Activated CD8-positive, alpha-beta memory T cell treated with anti-CD3 and anti-CD28 coated beads, Interleukin-2, amount 50 U/mL, for 1 hour (primary cell): Measurements from ENCODE around the gene ACOT13.
"Not testable (repeated sequence)": the region's sequence is repeated elsewhere in the genome, so short reads cannot be mapped to it uniquely, and the experiment has no call there.

Source experiments
- DNase-seq: peaks from one replicate; pipeline ENCODE4 v3.0.0-alpha.2; 2020; ENCODE audit errors: extremely low read depth

The ACOT13 gene

DNA sequence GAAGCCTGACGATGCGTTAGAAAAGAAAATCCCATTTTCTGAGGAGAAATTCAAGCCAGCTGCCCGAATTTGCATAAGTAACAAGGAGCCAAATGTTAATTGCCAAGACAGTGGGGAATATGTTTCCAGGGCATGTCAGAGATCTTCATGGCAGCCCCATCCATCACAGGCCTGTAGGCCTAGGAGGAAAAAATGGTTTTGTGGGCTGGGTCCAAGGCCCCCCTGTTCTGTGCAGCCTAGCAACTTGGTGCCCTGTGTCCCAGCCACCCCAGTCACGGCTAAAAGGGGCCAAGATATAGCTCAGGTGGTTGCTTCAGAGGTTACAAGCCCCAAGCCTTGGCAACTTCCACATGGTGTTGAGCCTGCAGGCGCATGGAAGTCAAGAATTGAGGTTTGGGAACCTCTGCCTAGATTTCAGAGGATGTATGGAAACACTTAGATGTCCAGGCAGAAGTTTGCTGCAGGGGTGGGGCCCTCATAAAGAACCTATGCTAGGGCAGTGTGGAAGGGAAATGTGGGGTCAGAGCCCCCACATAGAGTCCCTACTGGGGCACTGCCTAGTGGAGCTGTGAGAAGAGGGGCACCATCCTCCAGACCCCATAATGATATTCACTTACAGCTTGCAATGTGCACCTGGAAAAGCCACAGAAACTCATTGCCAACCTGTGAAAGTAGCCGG, 64.7 kb downstream of the ACOT13 start:
- not testable (repeated sequence) for DNase-seq

DNA sequence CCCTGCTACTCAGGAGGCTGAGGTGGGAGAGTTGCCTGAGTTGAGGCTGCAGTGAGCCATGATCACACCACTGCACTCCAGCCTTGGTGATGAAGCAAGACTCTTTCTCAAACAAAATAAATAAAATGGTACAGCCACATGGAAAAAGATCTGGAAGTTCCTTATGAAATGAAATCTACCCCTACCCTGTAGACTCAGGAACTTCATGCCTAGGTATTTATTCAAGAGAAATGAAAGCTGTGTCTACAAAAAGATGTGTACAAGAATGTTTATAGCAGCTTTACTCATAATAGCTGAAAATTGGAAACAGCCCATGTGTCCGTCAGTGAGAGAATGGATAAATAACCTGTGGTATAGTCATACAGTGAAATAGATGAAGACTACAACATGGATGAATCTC, 67.3 kb downstream of the ACOT13 start:
- no peak for DNase-seq

DNA sequence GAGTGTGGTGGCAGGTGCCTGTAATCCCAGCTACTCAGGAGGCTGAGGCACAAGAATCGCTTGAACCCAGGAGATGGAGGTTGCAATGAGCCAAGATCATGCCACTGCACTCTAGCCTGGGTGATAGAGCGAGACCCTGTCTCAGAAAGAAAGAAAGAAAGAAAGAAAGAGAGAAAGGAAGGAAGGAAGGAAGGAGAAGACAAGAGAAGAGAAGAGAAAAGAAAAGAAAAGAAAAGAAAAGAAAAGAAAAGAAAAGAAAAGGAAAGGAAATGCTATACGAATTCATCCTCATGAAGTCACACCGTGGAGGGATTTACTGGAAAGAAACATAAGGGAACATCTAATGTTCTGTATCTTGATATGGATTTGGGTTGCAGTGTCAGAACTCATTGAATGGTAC, 67.8 kb downstream of the ACOT13 start:
- not testable (repeated sequence) for DNase-seq

DNA sequence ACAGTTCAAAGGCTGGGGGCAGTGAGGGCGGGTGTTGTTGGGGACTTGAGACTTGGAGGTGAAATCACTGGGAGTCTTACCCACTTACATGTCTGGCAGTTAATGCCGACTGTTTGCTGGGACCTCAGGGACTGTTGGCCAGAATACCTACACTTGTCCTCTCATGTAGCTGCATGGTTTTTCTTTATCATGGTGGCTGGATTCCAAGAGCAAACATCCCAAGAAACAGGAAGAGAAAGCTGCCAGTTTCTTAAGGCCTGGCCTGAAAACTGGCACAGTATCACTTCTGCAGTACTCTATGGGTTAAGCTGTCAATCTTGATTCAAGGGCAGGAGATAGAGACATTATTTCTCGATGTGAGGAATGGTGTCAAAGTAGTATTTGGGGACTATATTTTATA, 71.9 kb downstream of the ACOT13 start:
- no peak for DNase-seq

DNA sequence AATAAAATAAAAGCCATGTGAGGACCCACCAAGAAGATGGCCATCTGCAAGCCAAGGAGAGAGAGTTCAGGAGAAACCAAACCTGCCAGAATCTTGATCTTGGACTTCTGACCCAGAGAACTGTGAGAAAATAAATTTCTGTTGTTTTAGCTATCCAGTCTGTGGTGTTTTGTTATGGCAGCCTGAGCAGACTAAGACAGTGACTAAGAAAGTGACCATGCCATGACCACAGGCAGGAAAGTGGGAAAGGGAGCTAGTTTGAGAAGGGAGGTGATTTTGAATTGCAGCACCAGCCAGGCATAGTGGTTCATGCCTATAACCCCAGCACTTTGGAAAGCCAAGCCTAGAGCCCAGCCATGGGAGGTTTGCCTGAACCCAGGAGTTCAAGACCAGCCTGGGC, 74.0 kb downstream of the ACOT13 start:
- DNase-seq: no peak

DNA sequence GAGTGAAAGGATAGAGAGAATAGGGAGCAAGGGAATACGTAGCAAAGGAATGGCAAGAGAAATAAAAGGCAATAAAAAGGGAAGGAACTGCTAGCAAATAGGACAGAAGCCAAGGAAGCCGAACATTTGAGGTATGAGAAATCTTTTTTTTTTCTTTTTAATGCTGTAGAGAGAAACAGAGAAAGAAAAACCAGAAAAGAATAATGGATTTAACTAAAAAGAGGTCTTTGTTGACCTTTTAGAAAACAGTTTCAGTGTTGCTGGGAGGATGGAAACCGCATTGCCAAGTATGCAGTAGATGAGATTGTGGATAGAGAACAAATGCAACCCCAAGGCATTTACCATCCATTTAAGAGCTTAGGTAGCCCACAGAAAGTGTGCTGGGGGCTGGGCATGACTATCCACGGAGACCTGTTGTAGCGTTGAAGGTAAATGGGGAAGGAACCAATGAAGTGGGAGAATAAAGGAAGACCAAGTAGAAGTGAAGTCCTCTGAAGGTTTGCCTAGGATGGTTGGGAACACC, 75.4 kb downstream of the ACOT13 start:
- DNase-seq: no peak

DNA sequence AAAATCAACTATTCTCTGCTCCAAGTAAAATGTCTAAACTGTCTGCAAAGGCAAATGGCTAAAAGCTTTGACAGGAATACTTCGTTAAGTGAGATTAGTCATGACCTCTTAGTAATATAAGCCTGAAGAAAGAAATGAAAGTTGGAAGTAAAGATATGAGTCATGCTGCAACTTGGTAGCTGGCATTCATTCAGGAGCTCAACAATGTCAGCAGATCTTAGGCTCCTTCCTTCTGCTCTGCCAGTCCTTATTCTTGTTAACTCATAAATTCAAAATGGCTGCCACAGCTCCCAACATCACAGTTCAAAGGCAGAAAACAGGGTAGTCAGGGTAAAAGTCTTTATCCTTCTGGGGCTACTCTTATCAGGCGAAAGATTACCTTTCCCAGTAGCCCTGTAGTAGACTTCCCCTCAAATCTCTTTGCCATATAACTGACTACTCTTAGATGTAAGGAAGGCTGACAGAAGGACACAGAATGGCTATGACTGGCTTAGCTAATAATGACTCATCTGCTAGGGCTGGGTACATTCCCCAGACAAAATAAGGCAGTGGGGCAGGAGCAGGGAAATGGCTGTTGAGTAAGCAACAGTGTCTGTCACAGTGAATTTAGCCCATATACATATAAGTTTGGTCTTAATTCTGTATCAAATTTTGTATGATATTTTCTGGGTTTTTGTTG, 76.5 kb downstream of the ACOT13 start:
- DNase-seq: no peak

DNA sequence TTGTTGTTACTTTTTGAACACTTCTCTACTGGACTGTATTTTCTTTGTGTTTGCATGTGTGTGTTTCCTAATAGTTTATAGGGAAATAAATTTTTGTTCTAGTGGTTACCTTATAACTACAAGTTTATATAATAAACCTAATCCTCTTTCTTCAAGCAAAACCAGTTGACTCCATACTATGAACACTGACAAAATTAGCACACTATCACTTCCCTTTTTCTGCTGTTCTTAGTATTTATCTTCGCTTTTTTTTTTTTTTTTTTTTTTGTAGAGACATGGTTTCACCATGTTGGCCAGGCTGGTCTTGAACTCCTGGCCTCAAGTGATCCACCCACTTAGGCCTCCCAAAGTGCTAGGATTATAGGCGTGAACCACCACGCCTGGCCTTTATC, 77.1 kb downstream of the ACOT13 start:
- DNase-seq: no peak

DNA sequence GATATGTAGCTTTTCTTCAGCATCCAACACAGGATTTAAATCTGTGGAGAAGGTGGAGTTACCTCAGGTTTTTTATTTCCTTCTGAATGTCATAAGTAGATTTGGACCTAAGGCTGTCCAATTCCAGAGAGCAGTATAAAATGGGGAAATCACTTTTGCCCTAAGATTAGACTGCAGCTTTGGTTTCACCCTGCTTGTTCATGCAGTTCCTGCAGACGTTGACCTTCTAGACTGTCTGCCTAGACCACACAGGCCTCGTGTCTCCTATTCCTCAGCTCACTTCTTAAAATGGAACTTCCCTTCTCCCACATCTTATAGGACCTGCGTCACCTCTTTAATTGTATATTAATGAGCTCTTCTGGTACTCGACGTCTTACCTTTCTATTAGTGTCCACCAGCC, 78.0 kb downstream of the ACOT13 start:
- no peak for DNase-seq

DNA sequence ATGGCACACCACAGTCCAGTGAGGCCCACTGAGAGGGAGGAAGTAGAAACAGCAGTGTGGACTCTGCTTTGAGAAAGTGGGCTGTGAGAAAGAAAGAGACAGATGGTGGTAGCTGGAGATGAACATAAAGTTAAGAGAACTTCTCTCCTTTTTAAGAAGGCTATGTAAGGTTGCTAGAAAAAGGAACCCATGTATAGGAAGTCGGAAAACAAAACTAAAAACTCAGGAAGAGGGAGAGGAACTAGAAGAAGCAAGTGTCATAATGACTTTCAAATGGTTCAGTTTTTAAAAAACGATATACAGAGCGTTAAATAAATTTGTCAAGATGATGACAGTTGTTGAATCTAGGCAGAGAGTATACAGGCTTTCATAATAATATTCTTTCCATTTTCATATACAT, 82.4 kb downstream of the ACOT13 start:
- no peak for DNase-seq

DNA sequence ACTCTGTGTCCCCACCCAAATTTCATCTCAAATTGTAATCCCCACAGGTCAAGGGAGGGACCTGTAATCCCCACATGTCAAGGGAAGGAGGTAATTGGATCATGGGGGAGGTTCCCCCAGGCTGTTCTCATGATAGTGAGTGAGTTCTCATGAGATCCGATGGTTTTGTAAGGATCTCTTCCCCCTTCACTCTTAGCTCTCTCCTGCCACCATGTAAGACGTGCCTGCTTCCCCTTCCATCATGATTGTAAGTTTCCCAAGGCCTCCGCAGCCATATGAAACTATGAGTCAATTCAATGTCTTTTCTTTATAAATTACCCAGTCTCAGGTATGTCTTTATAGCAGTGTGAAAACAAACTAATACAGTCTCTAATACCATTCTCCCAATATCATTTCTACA, 84.0 kb downstream of the ACOT13 start:
- not testable (repeated sequence) for DNase-seq

DNA sequence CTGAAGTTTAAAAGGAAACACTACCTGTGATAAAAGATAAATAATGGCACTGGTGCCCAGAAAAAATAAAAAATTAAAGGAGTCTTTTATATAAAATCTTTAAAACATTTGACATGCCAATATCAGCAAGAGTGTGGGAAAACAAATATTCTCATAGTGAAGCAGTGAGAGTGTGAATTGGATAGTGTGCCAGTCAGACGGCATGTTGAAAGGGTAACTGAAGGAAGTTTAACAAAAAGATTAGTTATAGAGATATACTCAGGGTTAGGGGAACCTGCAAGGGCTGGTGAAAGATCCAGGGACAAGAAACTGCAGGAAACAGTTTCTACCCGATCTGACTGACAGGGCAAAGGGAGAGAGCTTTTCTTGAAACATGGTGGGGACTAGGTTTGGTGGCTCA, 85.6 kb downstream of the ACOT13 start:
- DNase-seq: no peak

DNA sequence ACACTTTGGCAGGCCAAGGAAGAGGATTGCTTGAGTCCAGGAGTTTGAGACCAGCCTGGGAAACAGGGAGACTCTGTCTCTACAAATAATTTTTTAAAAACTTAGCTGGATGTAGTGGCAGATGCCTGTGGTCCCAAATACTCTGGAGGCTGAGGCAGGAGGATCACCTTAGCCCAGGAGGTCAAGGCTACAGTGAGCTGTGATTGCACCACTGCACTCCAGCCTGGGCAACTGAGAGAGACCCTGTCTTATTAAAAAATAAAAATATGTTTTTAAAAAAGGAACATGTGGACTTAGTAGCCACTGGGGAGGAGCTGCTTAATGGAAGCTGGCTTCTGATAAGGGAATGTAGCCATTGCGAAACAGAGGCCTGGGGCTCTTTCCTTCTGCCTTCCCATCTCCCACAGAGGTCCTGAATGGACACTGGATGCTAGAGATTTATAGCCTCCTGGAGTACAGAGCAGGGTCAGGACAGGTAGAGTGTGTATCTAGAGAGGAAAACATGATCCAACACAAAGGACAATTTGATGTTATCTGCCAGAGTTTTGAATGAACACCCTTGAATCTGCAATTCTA, 86.1 kb downstream of the ACOT13 start:
- no peak for DNase-seq

DNA sequence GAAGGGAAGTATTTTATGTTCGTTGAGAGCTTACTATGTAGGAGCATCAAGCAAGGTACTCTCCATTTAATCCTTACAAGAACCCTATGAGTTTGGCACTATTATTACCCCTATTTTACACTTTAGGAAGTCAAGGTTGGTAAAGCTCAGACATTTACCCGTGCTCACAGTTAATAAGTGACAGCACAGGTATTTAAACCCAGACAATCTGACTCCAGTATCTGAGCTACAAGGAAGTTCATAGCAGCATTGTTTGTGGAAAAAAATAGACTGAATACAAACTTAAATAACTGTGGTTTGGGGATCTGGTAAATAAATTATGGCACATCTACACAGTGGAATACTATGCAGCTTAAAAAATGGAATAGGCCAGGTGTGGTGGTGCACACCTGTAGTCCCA, 86.7 kb downstream of the ACOT13 start:
- no peak for DNase-seq

DNA sequence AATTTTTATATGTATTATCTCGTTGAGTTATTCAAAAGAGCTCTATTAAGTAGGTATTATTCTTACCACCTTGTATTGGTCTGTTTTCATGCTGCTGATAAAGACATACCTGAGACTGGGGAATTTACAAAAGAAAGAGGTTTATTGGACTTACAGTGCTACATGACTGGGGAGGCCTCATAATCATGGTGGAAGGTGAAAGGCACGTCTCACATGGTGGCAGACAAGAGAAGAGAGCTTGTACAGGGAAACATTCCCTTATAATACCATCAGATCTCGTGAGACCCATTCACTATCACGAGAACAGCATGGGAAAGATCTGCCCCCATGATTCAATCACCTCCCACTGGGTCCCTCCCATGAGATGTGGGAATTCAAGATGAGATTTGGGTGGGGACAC, 87.5 kb downstream of the ACOT13 start:
- DNase-seq: not testable (repeated sequence)
